GM19455 (cell line): Measurements from ENCODE around the gene ZBED3.

Experiments
- ATAC-seq: cut with Tn5 transposase; IDR thresholded peaks from one replicate; pipeline ENCODE4 v1.9.1; 2021; ENCODE audit not compliant: unreplicated experiment

ZBED3 gene

DNA sequence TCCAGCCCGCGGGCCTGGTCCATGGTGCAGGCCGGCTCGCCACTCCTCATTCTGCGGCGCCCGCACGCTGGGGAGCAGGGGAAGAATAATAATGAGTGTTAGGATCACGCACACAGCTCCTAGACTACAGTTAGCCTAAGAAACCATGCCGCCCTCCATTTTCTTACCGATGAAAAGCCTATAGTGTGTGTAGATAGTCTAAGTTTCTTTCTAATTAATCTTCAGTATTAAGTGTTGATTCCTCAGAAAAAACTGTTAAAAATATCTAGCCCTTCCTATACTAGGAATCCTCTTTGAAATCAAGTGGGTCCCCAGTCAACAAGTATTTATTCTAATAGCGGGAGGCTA lies 9.3 kb downstream of the ZBED3 start:
- no peak for ATAC-seq

DNA sequence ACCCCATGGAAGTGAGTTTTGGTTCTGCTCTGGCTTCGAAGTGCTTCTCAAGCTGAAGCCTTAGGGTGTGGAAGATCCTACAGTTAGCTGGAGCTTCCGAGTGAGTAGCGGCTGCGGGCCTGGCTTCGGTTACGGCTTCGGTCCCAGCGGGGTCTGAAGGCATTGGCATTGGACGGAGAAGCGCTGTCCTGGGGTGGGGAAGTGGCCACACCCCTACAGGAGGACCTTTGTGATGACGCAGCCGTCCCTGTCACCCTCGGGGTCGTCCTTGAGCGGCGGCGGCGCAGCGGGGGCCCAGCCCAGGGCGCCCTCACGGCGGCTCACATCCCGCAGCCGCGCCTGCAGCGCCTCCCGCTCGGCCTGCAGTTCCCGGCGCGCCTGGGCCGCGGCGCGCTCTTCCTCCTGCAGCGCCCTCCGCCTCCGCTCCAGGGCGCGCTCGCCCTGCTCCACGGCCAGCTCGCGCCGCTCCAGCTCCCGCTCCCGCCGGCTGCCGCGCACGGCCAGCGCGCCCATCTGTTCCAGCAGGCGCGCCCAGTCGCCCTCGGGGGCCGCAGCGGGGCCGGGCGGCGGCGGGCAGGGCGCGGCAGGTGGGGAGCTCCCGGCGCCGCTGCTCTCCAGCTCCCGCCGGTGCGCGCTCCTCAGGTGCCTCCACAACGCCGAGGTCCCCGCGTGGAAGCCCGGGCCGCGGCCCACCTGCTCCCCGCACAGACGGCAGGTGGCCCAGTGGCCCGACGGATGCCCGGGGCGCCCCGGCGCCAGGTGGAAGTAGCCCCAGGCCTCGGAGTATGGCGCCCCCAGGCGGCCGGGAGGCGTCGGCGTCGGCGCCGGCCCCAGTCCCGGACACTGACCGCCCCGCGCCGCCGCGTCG lies 9.9 kb downstream of the ZBED3 start:
- ATAC-seq = peak; percentile 73

DNA sequence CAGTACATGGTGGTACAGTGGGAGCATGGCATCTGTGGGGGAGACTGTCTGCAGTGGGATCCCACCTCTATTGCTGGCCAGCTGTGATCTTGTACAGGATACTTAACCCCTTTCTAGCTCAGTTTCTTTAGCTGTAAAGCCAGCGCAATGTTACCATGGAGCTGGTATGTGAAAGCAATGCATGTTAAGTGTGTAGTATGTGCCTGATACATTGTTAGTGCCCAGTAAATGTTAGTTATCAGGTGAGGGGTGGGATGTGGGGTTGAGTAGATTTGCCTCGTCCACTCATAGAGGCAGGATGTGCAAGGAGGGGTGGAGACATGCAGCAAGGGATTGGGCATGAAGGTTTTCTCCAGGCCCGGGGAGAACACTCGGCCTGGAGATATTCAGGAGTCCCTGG lies 12.3 kb downstream of the ZBED3 start:
- no peak for ATAC-seq

DNA sequence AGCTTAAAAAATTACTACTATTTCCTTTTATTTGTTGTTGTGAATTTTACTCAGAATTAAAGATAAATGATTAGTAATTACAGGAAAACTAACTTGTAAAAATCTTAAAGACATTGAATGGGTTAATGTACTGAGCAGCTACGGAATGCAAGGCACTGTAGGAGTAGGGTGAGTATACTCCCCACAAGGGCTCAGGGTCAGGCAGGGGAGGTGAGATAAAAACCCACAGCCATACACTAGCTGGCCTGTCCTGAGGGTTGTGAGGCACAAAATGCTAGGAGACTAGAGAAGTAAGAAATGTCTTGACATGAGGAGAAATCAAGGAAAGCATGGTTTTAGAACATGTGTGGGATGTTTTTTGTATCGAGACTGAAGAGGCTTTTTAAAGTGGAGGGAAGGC lies 13.4 kb downstream of the ZBED3 start:
- ATAC-seq = no peak

DNA sequence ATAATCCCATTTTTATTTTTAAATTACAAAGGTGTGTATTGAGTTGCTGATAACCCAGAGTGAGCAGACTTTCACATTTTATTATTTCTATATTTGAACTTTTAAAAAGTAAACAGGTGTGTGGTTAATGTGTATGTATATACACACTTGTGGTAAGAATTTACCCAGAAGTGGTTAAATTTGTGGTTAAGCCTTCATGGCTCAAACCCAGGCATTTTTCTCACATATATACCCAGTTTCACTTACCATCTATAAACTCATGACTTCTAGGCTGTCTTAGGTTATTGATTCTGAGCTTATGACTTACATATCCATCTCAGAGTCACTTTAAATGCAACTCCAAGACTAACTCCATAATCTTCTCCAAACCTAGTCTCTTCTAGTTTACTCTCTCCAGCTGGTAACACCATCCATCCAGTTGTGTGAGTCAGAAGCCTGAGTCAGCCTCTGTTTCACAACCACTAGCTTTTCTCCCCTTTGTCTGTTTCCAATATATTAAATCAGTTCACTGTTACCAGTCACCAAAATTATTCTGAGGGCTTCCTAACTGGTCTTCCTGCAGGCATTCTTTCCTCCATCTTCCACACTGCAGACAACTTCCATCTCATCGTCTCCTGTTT lies 20.2 kb downstream of the ZBED3 start:
- no peak for ATAC-seq

DNA sequence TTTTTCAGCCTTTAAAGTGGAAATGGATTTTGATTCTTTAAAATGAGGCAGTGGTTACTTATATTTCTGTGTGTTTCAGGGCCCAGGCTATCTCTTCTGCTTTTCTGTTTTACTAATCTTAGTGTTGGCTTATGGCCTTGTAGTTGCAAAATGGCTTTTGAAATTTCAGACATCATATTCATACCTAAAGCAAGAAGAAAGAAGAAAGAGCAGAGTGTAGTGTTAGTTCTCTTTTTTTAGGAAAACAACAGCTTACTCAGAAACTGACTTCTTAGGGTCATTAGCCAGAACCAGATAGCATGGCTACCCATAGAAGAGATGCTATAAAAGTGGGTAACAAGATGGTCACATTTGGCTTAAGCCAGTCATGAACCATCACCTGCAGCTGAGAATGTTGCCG lies 20.9 kb downstream of the ZBED3 start:
- ATAC-seq = no peak

DNA sequence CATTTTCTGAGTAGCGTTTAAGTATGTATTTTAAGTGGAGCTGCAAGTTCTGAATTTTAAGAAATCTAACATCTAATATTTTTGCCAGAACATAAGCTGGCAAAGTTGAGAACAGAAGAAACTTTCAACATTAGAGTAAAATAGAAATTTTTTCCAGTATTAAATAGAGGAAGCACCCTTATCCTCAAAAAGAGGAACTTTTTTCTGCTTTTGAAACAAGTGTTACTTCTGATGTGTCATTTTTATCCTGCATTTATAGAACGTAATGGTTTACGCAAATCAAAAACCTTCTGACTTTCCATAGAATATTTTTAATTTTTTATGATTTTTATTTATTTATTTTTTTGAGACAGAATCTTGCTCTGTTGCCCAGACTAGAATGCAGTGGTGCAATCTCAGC lies 21.8 kb downstream of the ZBED3 start:
- ATAC-seq = no peak

DNA sequence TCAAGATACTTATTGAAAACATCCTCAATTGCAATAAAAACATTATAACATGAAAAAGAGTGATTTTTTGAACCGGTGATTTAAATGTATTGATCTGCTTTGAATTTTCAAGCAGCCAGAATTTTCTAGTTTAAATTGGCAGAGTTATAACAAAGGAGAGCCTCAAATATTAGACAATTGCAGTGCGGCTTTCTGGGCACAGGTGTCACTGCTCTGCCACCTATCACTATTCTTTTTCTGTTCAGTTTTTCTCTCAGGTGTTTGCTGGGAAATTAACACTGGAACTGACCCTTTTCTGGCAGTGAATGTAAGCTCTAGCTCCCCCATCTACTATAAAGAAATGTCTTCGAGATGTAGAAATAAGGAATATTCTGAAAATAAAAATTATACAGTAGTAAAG lies 23.0 kb downstream of the ZBED3 start:
- ATAC-seq = no peak

DNA sequence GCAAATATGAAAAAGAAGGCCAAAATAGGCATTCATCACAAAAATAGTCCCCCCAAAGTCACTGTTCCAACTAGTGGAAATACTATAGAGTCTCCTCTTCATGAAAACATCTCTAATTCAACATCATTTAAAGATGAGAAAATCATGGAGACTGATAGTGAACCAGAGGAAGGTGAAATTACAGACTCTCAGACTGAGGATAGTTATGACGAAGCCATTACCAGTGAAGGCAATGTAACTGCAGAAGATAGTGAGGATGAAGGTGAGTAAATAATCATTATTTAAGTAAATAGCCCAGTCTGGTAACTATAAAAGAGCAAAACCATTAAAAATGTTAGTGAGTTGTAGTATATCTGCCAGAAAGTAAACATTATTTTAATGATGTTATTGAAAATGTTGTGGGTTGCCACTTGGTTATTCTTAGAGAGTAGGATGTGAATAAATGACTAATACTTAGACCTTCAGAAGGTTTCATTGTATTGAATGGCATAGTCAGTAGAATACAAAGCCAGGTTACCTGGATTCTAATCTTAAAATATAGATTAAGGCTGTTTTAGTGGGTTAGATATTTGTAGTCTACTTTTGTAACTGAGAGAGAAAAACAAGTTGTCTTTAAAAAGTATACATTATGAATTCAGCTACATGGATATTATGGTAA lies 40.5 kb downstream of the ZBED3 start:
- ATAC-seq = no peak

DNA sequence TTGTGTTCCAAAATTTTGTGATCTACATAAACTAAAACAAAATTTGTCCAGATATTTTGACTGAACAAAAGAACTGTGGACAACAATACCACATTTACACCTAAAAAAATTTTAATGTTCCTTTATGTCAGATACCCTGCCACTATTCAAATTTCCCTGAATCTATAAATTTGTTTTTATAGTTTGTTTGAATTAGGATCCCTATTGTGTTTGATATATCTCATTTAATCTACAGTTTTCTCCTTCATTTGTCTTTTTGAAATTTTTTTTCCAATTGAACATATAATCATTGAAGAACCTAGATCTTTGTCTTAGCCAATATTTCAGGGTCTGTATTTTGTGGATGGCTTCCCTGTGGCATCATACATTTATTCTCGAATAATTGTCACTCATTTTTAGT lies 51.1 kb downstream of the ZBED3 start:
- ATAC-seq = no peak

DNA sequence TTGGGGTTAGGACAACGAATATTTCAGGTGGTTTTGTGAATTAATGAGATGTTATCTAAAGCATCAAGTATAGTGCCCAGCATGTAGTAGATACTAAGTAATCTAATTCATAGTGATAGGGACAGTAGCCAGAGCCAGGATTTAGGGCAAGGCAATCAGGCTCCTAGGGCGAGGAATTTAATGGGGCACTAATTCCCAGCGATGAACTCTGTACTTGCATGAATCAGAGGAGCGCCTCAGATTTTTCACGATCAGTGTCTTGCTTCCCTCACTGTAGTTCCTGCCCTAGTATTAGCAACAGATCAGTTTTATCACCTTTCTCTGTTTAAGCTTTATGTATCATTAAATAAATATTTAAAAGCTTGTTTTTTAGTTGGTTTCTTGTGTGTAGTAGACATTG lies 53.7 kb downstream of the ZBED3 start:
- ATAC-seq = no peak

DNA sequence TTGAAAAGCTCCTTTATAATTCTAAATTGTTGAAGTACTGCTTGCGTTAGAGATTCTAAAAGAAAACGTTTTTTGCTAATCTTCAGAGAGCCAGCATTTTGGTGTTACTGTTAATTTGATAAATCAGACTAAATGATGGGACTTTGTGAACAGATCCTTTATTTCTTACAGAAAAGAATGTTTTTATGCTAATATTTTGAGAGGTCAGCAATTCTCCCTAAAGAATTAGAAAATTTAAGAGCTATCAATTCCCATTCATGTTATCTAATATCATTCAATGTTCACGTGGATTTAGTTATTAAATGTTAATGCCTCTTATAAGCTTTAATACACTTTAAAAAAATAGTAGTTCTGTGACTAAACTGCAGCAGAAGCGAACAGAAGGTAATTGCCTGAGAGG lies 54.5 kb downstream of the ZBED3 start:
- ATAC-seq = no peak

DNA sequence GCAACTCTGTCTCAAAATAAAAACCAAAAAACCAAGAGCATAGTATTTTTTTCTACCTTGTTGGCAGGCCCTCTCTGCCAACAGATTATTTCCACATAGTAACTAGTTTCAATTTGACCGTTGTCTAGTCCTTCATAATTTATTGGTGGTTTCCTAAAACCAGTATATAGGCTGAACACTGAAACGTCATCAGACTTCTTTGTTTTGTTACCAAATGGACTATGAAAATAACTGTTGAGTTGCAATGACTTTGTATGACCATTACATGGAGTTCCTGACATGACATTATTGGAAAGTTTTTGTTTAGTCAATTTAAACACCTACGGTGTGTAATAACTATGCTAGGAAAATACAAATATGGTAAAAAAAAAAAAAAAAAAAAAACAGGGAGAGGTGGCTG lies 55.2 kb downstream of the ZBED3 start:
- no peak for ATAC-seq

DNA sequence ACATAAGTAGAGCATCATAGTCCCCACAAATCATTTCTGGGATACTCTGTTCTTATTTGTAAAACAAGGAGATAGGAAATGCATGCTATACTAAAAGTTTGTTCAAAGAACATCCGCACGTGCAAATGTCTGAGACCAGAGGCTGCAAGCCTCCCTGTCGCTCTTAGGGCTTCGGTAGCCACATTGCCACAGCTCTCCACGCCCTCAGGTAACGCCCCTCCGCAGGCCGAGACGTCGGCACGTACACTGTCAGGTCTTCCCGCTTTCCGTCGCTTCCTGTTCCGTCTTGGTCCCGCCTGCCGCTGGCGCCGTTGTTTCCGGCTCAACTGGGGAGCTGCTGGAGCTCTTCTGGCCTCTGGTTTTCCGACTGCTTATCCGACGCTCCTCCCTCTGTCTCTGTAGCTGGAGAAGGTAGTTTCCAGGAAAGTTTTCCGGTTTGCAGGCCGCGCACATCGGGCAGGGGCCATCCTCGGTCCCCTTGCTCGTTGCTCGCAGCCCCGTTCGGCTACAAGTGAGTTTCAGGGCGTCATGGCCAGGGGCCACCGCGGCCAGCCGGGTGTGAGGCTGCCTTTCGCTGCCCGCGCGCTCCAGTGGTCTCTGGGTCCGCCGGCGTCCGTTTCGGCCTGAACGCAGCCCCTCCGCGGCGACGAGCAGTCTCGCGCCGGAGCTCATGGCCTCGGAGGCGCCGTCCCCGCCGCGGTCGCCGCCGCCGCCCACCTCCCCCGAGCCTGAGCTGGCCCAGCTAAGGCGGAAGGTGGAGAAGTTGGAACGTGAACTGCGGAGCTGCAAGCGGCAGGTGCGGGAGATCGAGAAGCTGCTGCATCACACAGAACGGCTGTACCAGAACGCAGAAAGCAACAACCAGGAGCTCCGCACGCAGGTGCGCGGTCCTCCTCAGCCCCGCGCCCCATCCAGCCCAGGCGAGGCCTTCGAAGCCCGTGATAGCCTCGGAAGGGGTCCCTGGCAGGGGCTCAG lies 56.7 kb downstream of the ZBED3 start, which contains the start of gene AGGF1:
TSS of gene AGGF1 (plus strand) at position 308 of the 975 bp plus-strand sequence. CDS start at position 671, 363 bp downstream.
- peak; percentile 99 for ATAC-seq

DNA sequence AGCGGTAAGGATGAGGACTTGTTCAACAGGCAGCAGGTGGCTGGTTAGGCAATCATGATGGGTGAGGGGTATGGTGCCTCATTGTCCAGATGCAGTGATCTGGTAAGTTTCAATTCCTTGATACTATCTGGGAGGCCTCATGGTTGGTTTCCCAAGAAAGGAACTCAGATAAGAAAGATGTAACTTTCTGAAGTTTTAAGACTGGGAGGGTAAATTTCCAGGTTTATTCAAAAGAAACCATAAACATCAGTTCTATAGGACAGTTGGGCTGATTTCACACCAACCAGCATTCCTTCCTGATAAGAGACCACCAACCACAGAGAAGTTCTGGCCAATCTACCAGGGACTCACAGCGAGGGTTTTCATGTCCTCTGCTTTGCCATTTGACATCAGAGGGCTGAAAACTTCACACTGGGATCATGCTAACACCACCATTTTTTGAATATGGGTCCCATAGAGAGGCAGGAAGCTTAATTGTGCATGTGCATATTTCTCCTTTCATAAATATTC lies 57.7 kb downstream of the ZBED3 start:
- no peak for ATAC-seq

DNA sequence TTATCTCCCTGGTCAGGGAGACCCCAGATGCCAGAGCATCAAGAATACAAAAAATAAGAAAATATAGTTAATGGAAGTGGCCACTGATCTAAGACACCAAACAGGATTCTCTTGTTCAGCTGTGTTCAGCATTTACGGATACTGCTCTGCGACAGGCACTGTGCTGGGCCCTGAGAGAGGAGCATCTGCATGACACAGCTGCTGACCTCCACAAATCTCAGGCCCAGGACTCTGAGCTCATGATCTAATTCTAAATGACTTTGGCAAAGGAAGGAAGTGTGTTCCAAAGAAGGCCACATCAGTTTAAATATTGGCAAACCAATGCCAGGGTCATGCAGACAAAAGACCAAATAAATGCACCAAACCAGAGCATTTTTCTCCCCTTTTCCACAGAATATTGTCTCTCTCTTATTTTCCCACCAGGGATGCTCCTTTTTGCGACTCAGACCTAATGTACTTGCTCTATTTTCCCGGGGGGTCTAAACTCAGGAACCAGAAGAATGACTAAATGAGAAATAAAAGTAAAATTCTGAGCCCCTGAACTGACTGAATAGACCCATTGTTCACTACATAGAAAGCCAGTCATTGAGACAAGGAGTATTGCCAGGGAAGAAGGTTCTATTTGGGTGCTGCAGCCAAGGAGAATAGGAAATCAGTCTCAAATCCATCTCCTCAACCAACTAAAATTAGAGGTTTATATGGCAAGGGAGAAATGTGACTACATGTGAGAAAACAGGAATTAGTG lies 58.3 kb downstream of the ZBED3 start:
- ATAC-seq = no peak

DNA sequence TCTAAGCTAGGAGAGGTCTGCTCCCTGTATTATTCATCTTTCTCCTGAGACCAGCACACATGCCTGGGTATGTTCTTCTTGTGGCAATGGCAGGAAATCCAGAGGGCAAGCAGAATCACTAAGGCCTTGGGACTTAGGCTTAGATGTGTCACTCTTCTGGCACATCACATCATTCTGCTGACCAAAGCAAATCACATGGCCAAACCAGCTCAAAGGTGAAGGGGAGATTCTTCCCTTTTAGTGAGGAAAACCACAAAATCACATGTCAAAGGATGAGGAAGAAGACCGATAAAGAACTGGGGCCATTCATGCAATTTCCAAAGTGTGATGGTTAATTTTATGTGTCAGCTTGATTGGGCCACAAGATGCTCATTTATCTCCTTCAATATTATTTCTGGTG lies 62.6 kb downstream of the ZBED3 start:
- ATAC-seq = no peak

DNA sequence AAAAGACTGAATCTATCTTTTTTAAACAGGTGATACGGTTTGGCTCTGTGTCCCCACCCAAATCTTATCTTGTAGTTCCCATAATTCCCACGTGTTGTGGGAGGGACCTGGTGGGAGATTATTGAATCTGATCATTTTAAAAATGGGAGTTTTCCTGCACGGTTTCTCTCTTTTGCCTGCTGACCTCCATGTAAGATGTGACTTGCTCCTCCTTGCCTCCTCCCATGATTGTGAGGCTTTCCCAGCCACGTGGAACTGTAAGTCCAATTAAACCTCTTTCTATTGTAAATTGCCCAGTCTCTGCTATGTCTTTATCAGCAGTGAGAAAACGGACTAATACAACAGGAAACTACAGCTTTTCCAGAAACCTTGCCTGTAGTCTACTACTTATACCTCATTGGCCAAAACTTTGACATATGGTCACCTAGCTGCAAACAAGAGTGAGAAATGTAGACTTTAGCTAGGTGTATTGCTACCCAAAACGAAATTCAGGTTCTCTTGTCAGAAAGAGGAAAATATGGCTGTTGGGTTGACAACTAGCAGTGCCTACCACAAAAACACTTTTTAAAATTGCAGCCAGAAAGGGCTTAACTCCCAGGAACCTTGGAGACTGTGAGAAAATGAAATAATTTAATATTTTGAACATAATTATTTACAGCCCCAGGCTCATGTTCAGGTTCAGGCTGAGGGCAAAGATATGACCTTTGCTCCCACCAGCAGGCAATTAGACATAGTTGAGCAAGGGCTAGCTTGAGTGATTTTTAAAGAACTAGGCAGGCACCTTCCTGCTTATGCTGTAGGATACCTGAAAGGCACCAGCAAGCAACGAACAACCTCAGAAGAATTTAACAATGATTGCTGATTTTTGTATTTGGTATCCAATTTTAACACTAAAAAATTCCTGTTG lies 64.3 kb downstream of the ZBED3 start:
- no peak for ATAC-seq
